Measurements from ENCODE around the gene TBR1. TPM values are rescaled to one million over a fixed set of nuclear protein-coding genes. Genes with fewer than 3 reads are reported as not detected.

TBR1 gene
- total and polyA plus RNA-seq, 3 experiments from 2014 or later: not detected

DNA sequence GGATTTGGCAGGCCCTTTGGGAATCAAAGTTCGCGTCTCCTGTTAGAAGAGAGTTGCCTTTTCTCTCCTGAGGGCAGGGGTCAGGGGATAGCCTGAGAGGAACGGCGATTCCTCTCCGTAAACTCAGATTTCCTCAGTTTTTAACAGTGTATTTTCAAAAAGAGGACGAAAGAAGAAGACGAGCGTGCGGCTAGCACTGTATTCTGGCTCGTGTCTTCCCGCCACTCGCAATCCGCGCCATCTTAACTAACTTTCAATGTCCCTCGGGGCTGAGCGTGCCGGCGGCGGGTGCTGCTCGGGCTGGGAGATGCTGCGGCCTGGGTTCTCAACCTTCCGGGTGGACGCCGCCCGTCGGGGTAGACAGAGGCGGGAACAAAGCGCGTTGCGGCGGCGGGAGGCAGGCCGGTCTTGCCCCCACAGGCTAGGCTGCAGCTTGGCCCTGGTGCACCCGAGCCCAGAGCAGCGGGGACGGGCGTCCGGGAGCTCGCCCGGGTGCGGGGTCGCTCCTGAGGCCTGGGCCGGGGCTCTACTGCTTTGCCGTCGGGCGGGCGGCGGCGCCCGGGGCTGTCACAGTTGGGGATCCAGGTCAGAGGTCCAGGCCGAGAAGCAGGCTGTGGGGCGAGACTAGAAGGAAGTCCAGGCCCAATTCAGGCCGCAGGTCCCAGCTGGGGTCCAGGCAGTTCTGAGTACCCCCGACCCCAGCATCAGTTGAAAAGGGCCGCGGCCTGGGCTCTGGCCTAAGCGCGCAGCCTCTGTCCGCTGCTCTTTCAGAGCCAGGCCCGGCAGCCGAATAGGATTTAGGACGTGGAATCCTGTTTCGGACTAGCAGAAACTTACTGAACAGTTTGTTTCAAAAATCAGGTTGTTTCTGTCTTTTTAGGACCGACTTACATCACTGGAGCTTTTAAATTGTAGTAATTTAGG, 11.8 kb downstream of the TBR1 start:
- no peak overlapping the region for H3K27ac Mint-ChIP-seq
- peaks cover 20 to 34% (median 30%) of the 10 kb centered on the region in 3 donors for H3K4me1 Mint-ChIP-seq
- no peaks in the 10 kb centered on the region for H3K36me3 Mint-ChIP-seq
- CTCF ChIA-PET: no interaction called here
- peaks cover 71 to 86% of the 10 kb centered on the region in 2 donors for H3K27me3 Mint-ChIP-seq
- peaks cover 4 to 13% (median 12%) of the 10 kb centered on the region in 5 donors for H3K9me3 Mint-ChIP-seq
- H3K36me3 ChIP-seq (ENCODE audit: insufficient read depth, low read length): no peaks in the 10 kb centered on the region
- peaks cover 43% of the 10 kb centered on the region for H3K27me3 ChIP-seq (ENCODE audit: insufficient read depth, low read length, poor library complexity, severe bottlenecking)
- no peaks in the 10 kb centered on the region for H3K9me3 ChIP-seq (ENCODE audit: low read length)
- peak overlapping the region; percentile 21 to 77 (median 64) for H3K4me3 Mint-ChIP-seq
- H3K4me1 ChIP-seq (ENCODE audit: insufficient read depth, low read length): peaks cover 9% of the 10 kb centered on the region
- no peak overlapping the region for H3K27ac ChIP-seq (ENCODE audit: low read depth, low read length)
- no peak overlapping the region for H3K4me3 ChIP-seq (ENCODE audit: low read length)
- POLR2A ChIA-PET: no interaction called here
- peak in 1 of 5 donors; percentile 43 for DNase-seq

DNA sequence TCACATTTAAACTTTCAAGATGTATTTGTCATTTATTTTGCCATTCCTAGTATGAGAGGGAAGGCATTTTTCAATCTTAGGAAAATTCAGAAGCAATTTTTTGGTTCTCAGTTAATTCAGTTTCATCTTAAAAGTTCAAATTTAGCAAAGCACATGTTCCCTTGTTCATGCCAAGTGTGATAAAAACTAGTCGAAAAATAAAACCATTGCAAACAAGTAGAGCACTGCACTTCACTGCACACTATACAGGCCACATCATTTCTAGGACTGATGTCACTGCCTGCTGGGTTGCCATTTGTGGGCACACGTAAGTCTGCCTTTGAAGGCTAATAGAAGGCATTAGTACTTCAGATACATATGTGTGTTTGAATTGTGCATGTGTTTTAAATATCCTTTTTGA, 14.3 kb downstream of the TBR1 start:
- Histone ChIP-seq H3K4me1 (ENCODE audit: insufficient read depth, low read length) (no peaks in the 10 kb centered on the region), H3K9me3 (ENCODE audit: low read length) (no peaks in the 10 kb centered on the region), H3K4me3 (ENCODE audit: low read length) (no peak overlapping the region), H3K27me3 (ENCODE audit: insufficient read depth, low read length, poor library complexity, severe bottlenecking) (peaks cover 25% of the 10 kb centered on the region), H3K36me3 (ENCODE audit: insufficient read depth, low read length) (no peaks in the 10 kb centered on the region), H3K27ac (ENCODE audit: low read depth, low read length) (no peak overlapping the region)
- ChIA-PET POLR2A (no interaction called here), CTCF (no interaction called here)
- Mint-ChIP-seq H3K27ac (no peak overlapping the region), H3K36me3 (no peaks in the 10 kb centered on the region), H3K27me3 (peaks cover 58 to 89% of the 10 kb centered on the region in 2 donors), H3K4me1 (peaks cover 5 to 19% (median 15%) of the 10 kb centered on the region in 3 donors), H3K9me3 (peaks cover 4 to 14% (median 11%) of the 10 kb centered on the region in 5 donors), H3K4me3 (no peak overlapping the region)
- DNase-seq: no peak

DNA sequence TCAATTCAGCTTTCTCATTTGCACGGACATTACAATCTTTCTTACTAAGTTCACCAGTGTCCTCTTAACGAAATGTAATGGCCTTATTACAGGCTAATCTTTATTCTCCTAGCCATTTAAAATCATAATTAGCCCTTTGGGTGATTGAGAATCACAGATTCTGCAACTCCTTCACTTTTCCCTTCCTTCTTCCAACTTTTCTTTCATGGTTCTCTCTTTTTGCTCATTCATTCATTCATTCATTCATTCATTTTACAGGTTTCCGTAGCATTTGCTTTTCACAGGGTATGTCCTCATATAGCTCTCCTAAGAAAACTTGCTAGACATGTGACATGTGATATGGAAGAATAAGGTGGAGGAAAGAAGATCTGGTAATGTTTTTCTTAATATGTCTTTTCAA, 16.0 kb downstream of the TBR1 start:
- no peak overlapping the region for H3K4me3 ChIP-seq (ENCODE audit: low read length)
- no peaks in the 10 kb centered on the region for H3K9me3 ChIP-seq (ENCODE audit: low read length)
- CTCF ChIA-PET: no interaction called here
- Mint-ChIP-seq H3K4me3 (no peak overlapping the region), H3K9me3 (peaks cover 0 to 13% (median 5%) of the 10 kb centered on the region in 5 donors), H3K27ac (no peak overlapping the region), H3K36me3 (no peaks in the 10 kb centered on the region), H3K4me1 (peaks cover 5 to 8% (median 7%) of the 10 kb centered on the region in 3 donors), H3K27me3 (peaks cover 51 to 88% of the 10 kb centered on the region in 2 donors)
- POLR2A ChIA-PET: no interaction called here
- DNase-seq: no peak
- H3K4me1 ChIP-seq (ENCODE audit: insufficient read depth, low read length): no peaks in the 10 kb centered on the region
- no peaks in the 10 kb centered on the region for H3K36me3 ChIP-seq (ENCODE audit: insufficient read depth, low read length)
- H3K27ac ChIP-seq (ENCODE audit: low read depth, low read length): no peak overlapping the region
- peaks cover 9% of the 10 kb centered on the region for H3K27me3 ChIP-seq (ENCODE audit: insufficient read depth, low read length, poor library complexity, severe bottlenecking)

DNA sequence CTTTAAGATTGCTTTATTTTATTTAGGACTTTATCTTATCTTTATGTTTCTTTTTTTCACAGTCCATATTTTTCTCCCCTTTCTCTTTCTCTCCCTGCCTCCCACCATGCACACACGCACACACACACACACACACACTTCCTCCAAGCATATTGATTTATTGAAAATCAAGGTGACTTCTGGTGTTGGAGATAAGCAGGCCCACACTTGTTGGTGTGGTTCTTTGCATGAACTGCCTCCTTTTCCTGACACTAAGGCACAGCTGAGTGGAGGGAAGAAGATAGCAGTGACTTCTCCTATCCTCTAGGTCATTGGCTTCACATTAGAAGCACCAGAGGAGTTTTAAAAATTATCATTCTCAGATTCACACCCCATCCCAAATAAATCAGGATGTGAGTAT, 18.0 kb downstream of the TBR1 start:
- ChIA-PET CTCF (no interaction called here), POLR2A (no interaction called here)
- peaks cover 38 to 87% of the 10 kb centered on the region in 2 donors for H3K27me3 Mint-ChIP-seq
- no peak for DNase-seq
- H3K27me3 ChIP-seq (ENCODE audit: insufficient read depth, low read length, poor library complexity, severe bottlenecking): no peaks in the 10 kb centered on the region
- no peak overlapping the region for H3K27ac ChIP-seq (ENCODE audit: low read depth, low read length)
- no peak overlapping the region for H3K27ac Mint-ChIP-seq
- no peaks in the 10 kb centered on the region for H3K36me3 ChIP-seq (ENCODE audit: insufficient read depth, low read length)
- no peaks in the 10 kb centered on the region for H3K4me1 Mint-ChIP-seq
- H3K4me3 ChIP-seq (ENCODE audit: low read length): no peak overlapping the region
- no peaks in the 10 kb centered on the region for H3K9me3 ChIP-seq (ENCODE audit: low read length)
- H3K4me1 ChIP-seq (ENCODE audit: insufficient read depth, low read length): no peaks in the 10 kb centered on the region
- no peaks in the 10 kb centered on the region for H3K36me3 Mint-ChIP-seq
- no peak overlapping the region for H3K4me3 Mint-ChIP-seq
- peaks cover 0 to 8% (median 3%) of the 10 kb centered on the region in 5 donors for H3K9me3 Mint-ChIP-seq

DNA sequence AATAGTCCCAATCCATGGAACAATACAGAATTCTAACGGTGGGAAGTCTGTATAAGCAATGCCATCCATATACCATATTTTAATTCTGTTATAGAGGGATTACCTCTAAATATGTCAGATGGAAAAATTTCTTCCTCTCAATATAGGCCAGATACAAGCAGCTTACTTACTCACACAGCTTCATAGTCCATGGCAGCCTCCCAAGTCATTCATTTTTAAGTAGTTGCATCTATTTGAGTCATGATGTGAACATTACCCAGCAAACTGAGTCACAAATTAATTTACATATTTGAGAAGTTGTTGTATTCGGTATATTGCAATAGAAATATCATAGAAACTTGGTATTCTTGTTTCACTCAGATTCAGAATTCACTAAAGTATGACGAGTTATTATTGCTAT, 20.3 kb downstream of the TBR1 start:
- Histone ChIP-seq H3K27ac (ENCODE audit: low read depth, low read length) (no peak overlapping the region), H3K9me3 (ENCODE audit: low read length) (no peaks in the 10 kb centered on the region), H3K36me3 (ENCODE audit: insufficient read depth, low read length) (no peaks in the 10 kb centered on the region), H3K4me3 (ENCODE audit: low read length) (no peak overlapping the region), H3K27me3 (ENCODE audit: insufficient read depth, low read length, poor library complexity, severe bottlenecking) (no peaks in the 10 kb centered on the region), H3K4me1 (ENCODE audit: insufficient read depth, low read length) (no peaks in the 10 kb centered on the region)
- Mint-ChIP-seq H3K36me3 (no peaks in the 10 kb centered on the region), H3K27ac (no peak overlapping the region), H3K4me1 (no peaks in the 10 kb centered on the region), H3K27me3 (peaks cover 27 to 74% of the 10 kb centered on the region in 2 donors), H3K4me3 (no peak overlapping the region), H3K9me3 (peaks cover 0 to 8% (median 3%) of the 10 kb centered on the region in 5 donors)
- ChIA-PET CTCF (no interaction called here), POLR2A (no interaction called here)
- DNase-seq: no peak

DNA sequence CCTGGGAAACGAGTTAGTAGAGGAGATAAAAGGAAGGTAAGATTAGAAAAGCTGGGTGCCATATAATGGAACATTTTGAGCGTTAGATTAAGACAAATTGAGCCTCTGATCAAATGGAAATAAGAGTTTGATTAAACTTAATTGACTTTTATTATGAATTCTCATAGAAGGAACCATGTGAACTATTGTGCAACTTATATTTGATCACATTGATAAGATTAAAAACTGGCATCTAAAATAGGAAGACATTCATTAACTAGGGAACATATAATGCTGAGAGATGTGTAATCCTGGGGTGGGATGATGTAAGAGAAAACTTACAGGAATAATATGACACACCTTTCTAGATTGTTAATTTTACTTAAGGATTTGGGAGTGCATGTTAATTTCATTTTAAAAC, 22.5 kb downstream of the TBR1 start:
- H3K27me3 ChIP-seq (ENCODE audit: insufficient read depth, low read length, poor library complexity, severe bottlenecking): no peaks in the 10 kb centered on the region
- no peaks in the 10 kb centered on the region for H3K4me1 Mint-ChIP-seq
- peaks cover 0 to 8% (median 3%) of the 10 kb centered on the region in 5 donors for H3K9me3 Mint-ChIP-seq
- ChIA-PET CTCF (no interaction called here), POLR2A (no interaction called here)
- H3K9me3 ChIP-seq (ENCODE audit: low read length): no peaks in the 10 kb centered on the region
- H3K27ac Mint-ChIP-seq: no peak overlapping the region
- H3K4me3 ChIP-seq (ENCODE audit: low read length): no peak overlapping the region
- no peaks in the 10 kb centered on the region for H3K36me3 ChIP-seq (ENCODE audit: insufficient read depth, low read length)
- H3K27me3 Mint-ChIP-seq: peaks cover 24 to 76% of the 10 kb centered on the region in 2 donors
- H3K36me3 Mint-ChIP-seq: no peaks in the 10 kb centered on the region
- H3K4me3 Mint-ChIP-seq: no peak overlapping the region
- DNase-seq: no peak
- H3K27ac ChIP-seq (ENCODE audit: low read depth, low read length): no peak overlapping the region
- no peaks in the 10 kb centered on the region for H3K4me1 ChIP-seq (ENCODE audit: insufficient read depth, low read length)

DNA sequence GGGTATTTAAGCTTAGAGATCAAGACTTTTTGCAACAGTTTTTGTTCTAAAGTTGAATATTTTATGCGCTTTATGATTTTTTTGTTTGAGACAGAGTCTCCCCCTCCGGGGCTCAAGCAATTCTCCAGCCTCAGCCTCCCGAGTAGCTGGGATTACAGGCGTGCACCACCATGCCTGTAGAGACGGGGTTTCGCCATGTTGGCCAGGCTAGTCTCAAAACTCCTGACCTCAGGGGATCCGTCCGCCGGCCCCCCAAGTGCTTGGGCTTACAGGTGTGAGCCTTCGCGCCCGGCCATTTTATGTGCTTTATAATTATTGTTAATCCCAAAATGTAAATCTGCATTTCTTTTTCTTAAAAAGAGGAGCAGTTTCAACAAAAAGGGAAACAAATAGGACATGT, 29.0 kb downstream of the TBR1 start:
- H3K9me3 Mint-ChIP-seq: no peaks in the 10 kb centered on the region
- H3K9me3 ChIP-seq (ENCODE audit: low read length): no peaks in the 10 kb centered on the region
- H3K27me3 Mint-ChIP-seq: peaks cover 22 to 50% of the 10 kb centered on the region in 2 donors
- no peak overlapping the region for H3K27ac Mint-ChIP-seq
- ChIA-PET POLR2A (interaction anchor here (0.6 kb wide), 1 partner anchor 478 kb away, joined by 4 read pairs; no protein-coding TSS in a partner anchor), CTCF (no interaction called here)
- H3K27ac ChIP-seq (ENCODE audit: low read depth, low read length): no peak overlapping the region
- no peak for DNase-seq
- H3K4me1 ChIP-seq (ENCODE audit: insufficient read depth, low read length): no peaks in the 10 kb centered on the region
- no peak overlapping the region for H3K4me3 Mint-ChIP-seq
- H3K27me3 ChIP-seq (ENCODE audit: insufficient read depth, low read length, poor library complexity, severe bottlenecking): no peaks in the 10 kb centered on the region
- H3K4me1 Mint-ChIP-seq: no peaks in the 10 kb centered on the region
- no peaks in the 10 kb centered on the region for H3K36me3 Mint-ChIP-seq
- H3K4me3 ChIP-seq (ENCODE audit: low read length): no peak overlapping the region
- no peaks in the 10 kb centered on the region for H3K36me3 ChIP-seq (ENCODE audit: insufficient read depth, low read length)

DNA sequence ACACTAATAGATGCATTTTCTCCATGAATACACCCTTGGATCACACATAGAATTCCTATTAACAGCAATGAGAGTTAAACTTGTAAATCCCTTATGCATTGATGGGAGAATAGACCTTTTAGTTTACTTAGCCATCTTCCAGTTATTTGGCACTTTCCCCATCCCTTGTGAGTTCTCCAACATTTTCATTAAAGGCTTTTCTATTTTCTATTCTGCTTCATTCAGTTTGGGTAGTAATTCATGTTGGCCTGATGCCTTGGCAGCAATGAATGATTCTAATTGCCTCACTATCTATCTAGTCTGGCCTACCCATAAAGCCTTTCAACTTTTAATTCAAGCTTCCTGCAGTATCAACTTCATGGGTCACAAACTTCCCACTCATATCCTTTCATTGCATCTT, 32.3 kb downstream of the TBR1 start:
- DNase-seq: no peak
- H3K4me1 Mint-ChIP-seq: no peaks in the 10 kb centered on the region
- Histone ChIP-seq H3K27ac (ENCODE audit: low read depth, low read length) (no peak overlapping the region), H3K36me3 (ENCODE audit: insufficient read depth, low read length) (no peaks in the 10 kb centered on the region), H3K4me1 (ENCODE audit: insufficient read depth, low read length) (no peaks in the 10 kb centered on the region), H3K27me3 (ENCODE audit: insufficient read depth, low read length, poor library complexity, severe bottlenecking) (no peaks in the 10 kb centered on the region), H3K9me3 (ENCODE audit: low read length) (no peaks in the 10 kb centered on the region), H3K4me3 (ENCODE audit: low read length) (no peak overlapping the region)
- H3K27ac Mint-ChIP-seq: no peak overlapping the region
- POLR2A ChIA-PET: no interaction called here
- no peak overlapping the region for H3K4me3 Mint-ChIP-seq
- H3K9me3 Mint-ChIP-seq: no peaks in the 10 kb centered on the region
- CTCF ChIA-PET: no interaction called here
- H3K36me3 Mint-ChIP-seq: no peaks in the 10 kb centered on the region
- H3K27me3 Mint-ChIP-seq: peaks cover 11 to 27% of the 10 kb centered on the region in 2 donors

Measured in CD8-positive, alpha-beta memory T cell (primary cell).